Neural cell (in vitro differentiated cells): Measurements from ENCODE around the gene RASSF8. TPM values are rescaled to one million over a fixed set of nuclear protein-coding genes. Genes with fewer than 3 reads are reported as not detected.

Source experiments
- H2AFZ ChIP-seq: fragments of 200-600, 300-800 bp; sonication (generic), shearing (Covaris generic); 2 replicates; pipeline ENCODE4 v1.6.0; 2014; ENCODE audit warnings: low read depth, mild to moderate bottlenecking, antibody characterized with exemption, low read length, moderate library complexity
- H3F3A ChIP-seq: fragments of 200-600 bp; shearing (Covaris generic); 2 replicates; pipeline ENCODE4 v1.6.1; 2016; ENCODE audit warnings: mild to moderate bottlenecking, moderate library complexity, mixed read lengths, antibody characterized with exemption, low read length; ENCODE audit not compliant: insufficient read depth, poor library complexity, severe bottlenecking
- H3K27ac ChIP-seq: fragments of 200-600, 300-800 bp; sonication (generic), shearing (Covaris generic); 2 replicates; pipeline ENCODE4 v1.5.1; 2014; ENCODE audit warnings: mild to moderate bottlenecking, low read length, moderate library complexity
- H3K27me3 ChIP-seq: fragments of 300-800, 200-600 bp; sonication (generic), shearing (Covaris generic); 2 replicates; pipeline ENCODE4 v1.6.0; 2014; ENCODE audit warnings: mild to moderate bottlenecking, low read depth, low read length, moderate library complexity; ENCODE audit not compliant: insufficient read depth
- H3K36me3 ChIP-seq: fragments of 300-800, 200-600 bp; sonication (generic), shearing (Covaris generic); 2 replicates; pipeline ENCODE4 v1.5.1; 2014; ENCODE audit warnings: mild to moderate bottlenecking, antibody characterized with exemption, low read length, moderate library complexity; ENCODE audit not compliant: insufficient read depth
- H3K4me2 ChIP-seq: fragments of 300-800, 200-600 bp; sonication (generic), shearing (Covaris generic); 2 replicates; pipeline ENCODE4 v1.6.0; 2014; ENCODE audit warnings: mild to moderate bottlenecking, low read length
- H3K4me3 ChIP-seq: fragments of 300-800, 200-600 bp; sonication (generic), shearing (Covaris generic); 2 replicates; pipeline ENCODE4 v1.5.1; 2014; ENCODE audit warnings: mild to moderate bottlenecking, low read length, moderate library complexity
- H3K79me2 ChIP-seq: fragments of 200-600 bp; shearing (Covaris generic); replicated peaks from 2 replicates; pipeline ENCODE4 v1.6.0; 2014; ENCODE audit warnings: mild to moderate bottlenecking, low read length, moderate library complexity; ENCODE audit not compliant: insufficient read depth
- H3K9ac ChIP-seq: fragments of 300-800, 200-600 bp; sonication (generic), shearing (Covaris generic); 2 replicates; pipeline ENCODE4 v1.6.1; 2016; ENCODE audit warnings: mild to moderate bottlenecking, low read length, mixed read lengths
- H3K9me2 ChIP-seq: fragments of 200-600 bp; shearing (Covaris generic); 2 replicates; pipeline ENCODE4 v1.6.1; 2016; ENCODE audit warnings: mild to moderate bottlenecking, low read length, mixed read lengths; ENCODE audit not compliant: insufficient read depth
- H3K9me3 ChIP-seq: fragments of 200-600, 300-800 bp; sonication (generic), shearing (Covaris generic); 2 replicates; pipeline ENCODE4 v1.6.1; 2016; ENCODE audit warnings: mild to moderate bottlenecking, mixed run types, low read length, moderate library complexity, mixed read lengths
- H4K20me1 ChIP-seq: fragments of 200-600 bp; shearing (Covaris generic); 2 replicates; pipeline ENCODE4 v1.6.1; 2016; ENCODE audit warnings: mild to moderate bottlenecking, mixed run types; ENCODE audit not compliant: insufficient read depth
- EP300 ChIP-seq: fragments of 450-650 bp; conservative IDR thresholded peaks from 2 replicates; pipeline ENCODE4 v1.6.1; 2014; ENCODE audit warnings: antibody characterized with exemption, mild to moderate bottlenecking, moderate library complexity; ENCODE audit not compliant: poor library complexity, severe bottlenecking
- EZH2 ChIP-seq: fragments of 200-600, 300-800 bp; shearing (Covaris generic), sonication (generic); IDR thresholded peaks from 2 replicates; pipeline ENCODE4 v1.6.1; 2014; ENCODE audit warnings: antibody characterized with exemption, low read length, borderline replicate concordance, mild to moderate bottlenecking; ENCODE audit not compliant: insufficient read depth, poor library complexity, severe bottlenecking
- MXI1 ChIP-seq: fragments of 450-650 bp; conservative IDR thresholded peaks from 2 replicates; pipeline ENCODE4 v1.6.1; 2014; ENCODE audit warnings: antibody characterized with exemption, mild to moderate bottlenecking; ENCODE audit not compliant: poor library complexity, severe bottlenecking
- POLR2AphosphoS5 ChIP-seq: IDR thresholded peaks from 2 replicates; pipeline ENCODE4 v1.6.1; 2012
- RAD21 ChIP-seq: fragments of 450-650 bp; conservative IDR thresholded peaks from 2 replicates; pipeline ENCODE4 v1.6.1; 2014; ENCODE audit warnings: antibody characterized with exemption, mild to moderate bottlenecking, moderate library complexity
- SMC3 ChIP-seq: fragments of 450-650 bp; conservative IDR thresholded peaks from 2 replicates; pipeline ENCODE4 v1.6.1; 2014; ENCODE audit warnings: antibody characterized with exemption, mild to moderate bottlenecking, moderate library complexity; ENCODE audit not compliant: poor library complexity
- TAF1 ChIP-seq: IDR thresholded peaks from 2 replicates; pipeline ENCODE4 v1.6.1; 2012; ENCODE audit warnings: low read depth
- polyA plus RNA-seq: library from polyadenylated mRNA; depleted of rRNA; stranded (reverse); fragments of >200 nt; gene quantifications from 2 replicates; pipeline ENCODE4 v1.2.3, GENCODE V29; 2014
- TF ChIP-seq, protein P1 (sequence below): fragments of 450-650 bp; IDR thresholded peaks from 2 replicates; pipeline ENCODE4 v1.5.1; 2014; ENCODE audit warnings: antibody characterized with exemption, mild to moderate bottlenecking, moderate library complexity; ENCODE audit not compliant: poor library complexity, severe bottlenecking
- TF ChIP-seq, protein P2 (sequence below): IDR thresholded peaks from 2 replicates; pipeline ENCODE4 v1.6.1; 2012; ENCODE audit warnings: borderline replicate concordance

RASSF8 gene
- polyA plus RNA-seq, 1 donor from 2014 or later, result 11.4 TPM

DNA sequence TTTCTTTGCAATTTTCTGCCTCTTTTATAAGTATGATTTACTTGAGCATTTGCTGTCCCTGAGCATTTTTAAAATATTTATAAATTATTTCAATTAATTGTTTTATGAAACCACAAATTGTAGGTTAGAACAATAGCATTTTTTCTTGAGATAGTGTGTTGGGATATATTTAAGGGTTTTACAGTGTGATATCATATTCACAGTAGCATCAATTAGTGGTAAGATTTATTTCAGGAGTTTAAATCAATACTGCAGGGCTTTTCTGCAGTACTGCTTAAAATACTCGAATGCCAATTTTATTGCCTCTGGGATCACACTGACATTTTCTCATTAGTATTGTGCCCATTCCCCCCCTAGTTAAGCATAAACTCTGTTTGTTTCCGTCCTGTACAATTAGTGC lies 84.2 kb downstream of the RASSF8 start:
- TF ChIP-seq POLR2AphosphoS5 (no peak), EZH2 (no peak), EP300 (no peak), TAF1 (no peak), SMC3 (no peak), RAD21 (no peak), MXI1 (no peak)
- TF ChIP-seq, protein P1, sequence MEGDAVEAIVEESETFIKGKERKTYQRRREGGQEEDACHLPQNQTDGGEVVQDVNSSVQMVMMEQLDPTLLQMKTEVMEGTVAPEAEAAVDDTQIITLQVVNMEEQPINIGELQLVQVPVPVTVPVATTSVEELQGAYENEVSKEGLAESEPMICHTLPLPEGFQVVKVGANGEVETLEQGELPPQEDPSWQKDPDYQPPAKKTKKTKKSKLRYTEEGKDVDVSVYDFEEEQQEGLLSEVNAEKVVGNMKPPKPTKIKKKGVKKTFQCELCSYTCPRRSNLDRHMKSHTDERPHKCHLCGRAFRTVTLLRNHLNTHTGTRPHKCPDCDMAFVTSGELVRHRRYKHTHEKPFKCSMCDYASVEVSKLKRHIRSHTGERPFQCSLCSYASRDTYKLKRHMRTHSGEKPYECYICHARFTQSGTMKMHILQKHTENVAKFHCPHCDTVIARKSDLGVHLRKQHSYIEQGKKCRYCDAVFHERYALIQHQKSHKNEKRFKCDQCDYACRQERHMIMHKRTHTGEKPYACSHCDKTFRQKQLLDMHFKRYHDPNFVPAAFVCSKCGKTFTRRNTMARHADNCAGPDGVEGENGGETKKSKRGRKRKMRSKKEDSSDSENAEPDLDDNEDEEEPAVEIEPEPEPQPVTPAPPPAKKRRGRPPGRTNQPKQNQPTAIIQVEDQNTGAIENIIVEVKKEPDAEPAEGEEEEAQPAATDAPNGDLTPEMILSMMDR, result no peak
- TF ChIP-seq, protein P2, sequence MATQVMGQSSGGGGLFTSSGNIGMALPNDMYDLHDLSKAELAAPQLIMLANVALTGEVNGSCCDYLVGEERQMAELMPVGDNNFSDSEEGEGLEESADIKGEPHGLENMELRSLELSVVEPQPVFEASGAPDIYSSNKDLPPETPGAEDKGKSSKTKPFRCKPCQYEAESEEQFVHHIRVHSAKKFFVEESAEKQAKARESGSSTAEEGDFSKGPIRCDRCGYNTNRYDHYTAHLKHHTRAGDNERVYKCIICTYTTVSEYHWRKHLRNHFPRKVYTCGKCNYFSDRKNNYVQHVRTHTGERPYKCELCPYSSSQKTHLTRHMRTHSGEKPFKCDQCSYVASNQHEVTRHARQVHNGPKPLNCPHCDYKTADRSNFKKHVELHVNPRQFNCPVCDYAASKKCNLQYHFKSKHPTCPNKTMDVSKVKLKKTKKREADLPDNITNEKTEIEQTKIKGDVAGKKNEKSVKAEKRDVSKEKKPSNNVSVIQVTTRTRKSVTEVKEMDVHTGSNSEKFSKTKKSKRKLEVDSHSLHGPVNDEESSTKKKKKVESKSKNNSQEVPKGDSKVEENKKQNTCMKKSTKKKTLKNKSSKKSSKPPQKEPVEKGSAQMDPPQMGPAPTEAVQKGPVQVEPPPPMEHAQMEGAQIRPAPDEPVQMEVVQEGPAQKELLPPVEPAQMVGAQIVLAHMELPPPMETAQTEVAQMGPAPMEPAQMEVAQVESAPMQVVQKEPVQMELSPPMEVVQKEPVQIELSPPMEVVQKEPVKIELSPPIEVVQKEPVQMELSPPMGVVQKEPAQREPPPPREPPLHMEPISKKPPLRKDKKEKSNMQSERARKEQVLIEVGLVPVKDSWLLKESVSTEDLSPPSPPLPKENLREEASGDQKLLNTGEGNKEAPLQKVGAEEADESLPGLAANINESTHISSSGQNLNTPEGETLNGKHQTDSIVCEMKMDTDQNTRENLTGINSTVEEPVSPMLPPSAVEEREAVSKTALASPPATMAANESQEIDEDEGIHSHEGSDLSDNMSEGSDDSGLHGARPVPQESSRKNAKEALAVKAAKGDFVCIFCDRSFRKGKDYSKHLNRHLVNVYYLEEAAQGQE, result no peak
- Histone ChIP-seq H3K4me3 (no peak overlapping the region), H3K36me3 (no peaks in the 10 kb centered on the region), H2AFZ (no peak overlapping the region), H3K4me2 (no peak overlapping the region), H3F3A (no peaks in the 10 kb centered on the region), H3K9me2 (no peaks in the 10 kb centered on the region), H3K27me3 (no peaks in the 10 kb centered on the region), H3K27ac (no peak overlapping the region), H3K9ac (no peak overlapping the region), H4K20me1 (no peaks in the 10 kb centered on the region), H3K79me2 (peaks cover 4% of the 10 kb centered on the region), H3K9me3 (no peaks in the 10 kb centered on the region)

DNA sequence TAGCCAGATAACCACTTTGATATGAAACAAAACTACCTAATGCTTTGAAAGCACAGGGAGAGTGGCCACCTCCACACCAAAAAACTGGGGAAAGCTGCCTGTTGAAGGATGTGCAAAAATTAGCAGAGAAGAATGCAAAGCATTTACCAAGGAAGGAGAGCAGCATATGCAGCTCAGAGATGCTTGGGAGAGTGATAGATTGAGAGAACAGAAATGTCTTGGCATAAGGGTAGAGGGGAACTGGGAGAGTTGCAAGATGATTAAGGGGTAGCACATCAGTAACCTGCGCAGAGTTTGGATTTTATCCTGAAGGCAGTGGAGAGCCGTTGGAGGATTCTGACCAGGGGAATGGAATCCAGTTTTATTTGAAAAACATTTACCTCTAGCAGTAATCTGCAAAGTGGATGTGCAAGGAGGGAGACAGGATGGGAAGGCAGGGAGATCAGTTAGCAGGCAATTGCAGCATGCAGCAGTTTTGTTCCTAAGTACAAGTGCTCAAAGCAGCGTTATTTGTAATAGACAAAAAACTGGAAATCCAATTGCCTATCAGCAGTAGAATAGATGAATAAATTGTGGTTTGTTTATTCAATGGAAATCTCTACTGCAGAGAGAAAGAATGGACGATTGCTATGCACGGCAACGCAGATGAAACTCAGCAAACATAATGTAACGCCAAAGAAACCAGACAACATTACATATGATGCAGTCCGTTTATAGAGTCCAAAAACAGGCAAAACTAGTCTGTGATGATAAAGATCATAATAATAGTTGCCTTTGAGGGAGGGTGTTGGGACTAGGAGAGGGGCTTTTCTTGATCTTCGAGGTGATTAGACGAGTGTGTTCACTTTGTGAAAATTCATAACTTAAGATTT lies 84.9 kb downstream of the RASSF8 start:
- Histone ChIP-seq H3K27ac (no peak overlapping the region), H3K9me3 (no peaks in the 10 kb centered on the region)
- TF ChIP-seq POLR2AphosphoS5 (no peak), TAF1 (no peak), EZH2 (no peak), EP300 (no peak), MXI1 (no peak), RAD21 (no peak), SMC3 (no peak)
- TF ChIP-seq, protein P1, result no peak

More for the DNA sequence above, 84.9 kb downstream of the RASSF8 start:
- no peak overlapping the region for H2AFZ ChIP-seq
- H3K79me2 ChIP-seq, result peaks cover 4% of the 10 kb centered on the region
- no peaks in the 10 kb centered on the region for H3K27me3 ChIP-seq
- no peaks in the 10 kb centered on the region for H3K36me3 ChIP-seq
- no peak overlapping the region for H3K9ac ChIP-seq
- H3F3A ChIP-seq, result no peaks in the 10 kb centered on the region
- H4K20me1 ChIP-seq, result no peaks in the 10 kb centered on the region
- H3K9me2 ChIP-seq, result no peaks in the 10 kb centered on the region
- no peak overlapping the region for H3K4me3 ChIP-seq
- no peak overlapping the region for H3K4me2 ChIP-seq
